Thyroid gland (tissue), 4 donors: ENCODE data around the gene SLC6A6.

Experiments
- POLR2A ChIP-seq, 2 donors: fragments of 450-650 bp; IDR thresholded peaks; one replicate each; pipeline ENCODE4 v1.6.1; 2017; ENCODE audit warnings: antibody characterized with exemption in 2 of 2, mild to moderate bottlenecking in 2 of 2, moderate library complexity in 1 of 2
- TF ChIP-seq, protein P1 (sequence below), 6 experiments: fragments of 200-600 bp in 3 of 6; fragments of 450-650 bp in 3 of 6; sonication (generic) in 3 of 6; IDR thresholded peaks; one replicate each; pipeline ENCODE4 v1.5.1; 2016 to 2019; ENCODE audit warnings: antibody characterized with exemption in 6 of 6, mild to moderate bottlenecking in 2 of 6, inconsistent platforms in 1 of 6, moderate library complexity in 1 of 6

- TF ChIP-seq, protein P1, sequence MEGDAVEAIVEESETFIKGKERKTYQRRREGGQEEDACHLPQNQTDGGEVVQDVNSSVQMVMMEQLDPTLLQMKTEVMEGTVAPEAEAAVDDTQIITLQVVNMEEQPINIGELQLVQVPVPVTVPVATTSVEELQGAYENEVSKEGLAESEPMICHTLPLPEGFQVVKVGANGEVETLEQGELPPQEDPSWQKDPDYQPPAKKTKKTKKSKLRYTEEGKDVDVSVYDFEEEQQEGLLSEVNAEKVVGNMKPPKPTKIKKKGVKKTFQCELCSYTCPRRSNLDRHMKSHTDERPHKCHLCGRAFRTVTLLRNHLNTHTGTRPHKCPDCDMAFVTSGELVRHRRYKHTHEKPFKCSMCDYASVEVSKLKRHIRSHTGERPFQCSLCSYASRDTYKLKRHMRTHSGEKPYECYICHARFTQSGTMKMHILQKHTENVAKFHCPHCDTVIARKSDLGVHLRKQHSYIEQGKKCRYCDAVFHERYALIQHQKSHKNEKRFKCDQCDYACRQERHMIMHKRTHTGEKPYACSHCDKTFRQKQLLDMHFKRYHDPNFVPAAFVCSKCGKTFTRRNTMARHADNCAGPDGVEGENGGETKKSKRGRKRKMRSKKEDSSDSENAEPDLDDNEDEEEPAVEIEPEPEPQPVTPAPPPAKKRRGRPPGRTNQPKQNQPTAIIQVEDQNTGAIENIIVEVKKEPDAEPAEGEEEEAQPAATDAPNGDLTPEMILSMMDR (IDR thresholded peaks at IDR 0.05): no peak
- no peak for TF ChIP-seq POLR2A (IDR thresholded peaks at IDR 0.05)
Observed at GRCh38 chr3:14398797-14399106, 3.7 kb upstream of the SLC6A6 start.
